Right lobe of liver (tissue), 4 donors: ENCODE results near the gene CACNA2D3.
"Not testable (repeated sequence)": the region's sequence is repeated elsewhere in the genome, so short reads cannot be mapped to it uniquely, and the experiment has no call there.

Experiments
- CTCF ChIP-seq, 4 donors: fragments of 200-600 bp in 3 of 4; fragments of 450-650 bp in 1 of 4; IDR thresholded peaks; one replicate each; pipeline versions ENCODE4 v1.5.1 to v1.8.0; 2016 to 2022; ENCODE audit warnings: antibody characterized with exemption in 4 of 4, mild to moderate bottlenecking in 2 of 4
- POLR2A ChIP-seq: fragments of 450-650 bp; IDR thresholded peaks from one replicate; pipeline ENCODE4 v1.6.1; 2017; ENCODE audit warnings: antibody characterized with exemption, mild to moderate bottlenecking
- donor health status: DM: no; HTN: no; CAD: no.
- donor health status: DM: no; HTN: no; CAD: no.
- donor health status: DM: no; HTN: yes; CAD: no.

GRCh38 chr3:54639790-54640372, 517.5 kb downstream of the CACNA2D3 start:
- not testable (repeated sequence) for TF ChIP-seq CTCF (IDR thresholded peaks at IDR 0.05); POLR2A
